ENCODE results near the gene WDR70. TPM values are rescaled to one million over a fixed set of nuclear protein-coding genes. Genes with fewer than 3 reads are reported as not detected.

The WDR70 gene
- total and polyA plus RNA-seq, 2 of the 8 experiments (the other 6 are each of a cell fraction or from before 2014, with no cell fraction given): 10.6 to 37.4 TPM

DNA sequence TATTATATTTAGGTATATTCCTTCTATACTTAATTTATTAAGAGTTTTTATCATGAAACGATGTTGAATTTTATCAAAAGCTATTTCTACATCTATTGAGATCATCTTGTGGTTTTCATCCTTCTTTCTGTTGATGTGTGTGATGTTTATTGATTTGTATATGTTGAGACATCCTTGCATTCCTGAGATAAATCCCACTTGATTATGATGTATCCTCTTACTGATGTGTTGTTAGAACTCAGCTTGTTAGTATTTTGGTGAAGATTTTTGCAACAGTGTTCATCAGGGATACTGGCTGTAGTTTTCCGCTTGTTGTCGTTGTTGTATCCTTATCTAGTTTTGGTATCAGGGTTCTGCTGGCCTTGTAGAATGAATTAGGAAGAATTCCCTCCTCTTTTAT is 247.1 kb downstream of the WDR70 start (continued):
- TF ChIP-seq, protein P1, sequence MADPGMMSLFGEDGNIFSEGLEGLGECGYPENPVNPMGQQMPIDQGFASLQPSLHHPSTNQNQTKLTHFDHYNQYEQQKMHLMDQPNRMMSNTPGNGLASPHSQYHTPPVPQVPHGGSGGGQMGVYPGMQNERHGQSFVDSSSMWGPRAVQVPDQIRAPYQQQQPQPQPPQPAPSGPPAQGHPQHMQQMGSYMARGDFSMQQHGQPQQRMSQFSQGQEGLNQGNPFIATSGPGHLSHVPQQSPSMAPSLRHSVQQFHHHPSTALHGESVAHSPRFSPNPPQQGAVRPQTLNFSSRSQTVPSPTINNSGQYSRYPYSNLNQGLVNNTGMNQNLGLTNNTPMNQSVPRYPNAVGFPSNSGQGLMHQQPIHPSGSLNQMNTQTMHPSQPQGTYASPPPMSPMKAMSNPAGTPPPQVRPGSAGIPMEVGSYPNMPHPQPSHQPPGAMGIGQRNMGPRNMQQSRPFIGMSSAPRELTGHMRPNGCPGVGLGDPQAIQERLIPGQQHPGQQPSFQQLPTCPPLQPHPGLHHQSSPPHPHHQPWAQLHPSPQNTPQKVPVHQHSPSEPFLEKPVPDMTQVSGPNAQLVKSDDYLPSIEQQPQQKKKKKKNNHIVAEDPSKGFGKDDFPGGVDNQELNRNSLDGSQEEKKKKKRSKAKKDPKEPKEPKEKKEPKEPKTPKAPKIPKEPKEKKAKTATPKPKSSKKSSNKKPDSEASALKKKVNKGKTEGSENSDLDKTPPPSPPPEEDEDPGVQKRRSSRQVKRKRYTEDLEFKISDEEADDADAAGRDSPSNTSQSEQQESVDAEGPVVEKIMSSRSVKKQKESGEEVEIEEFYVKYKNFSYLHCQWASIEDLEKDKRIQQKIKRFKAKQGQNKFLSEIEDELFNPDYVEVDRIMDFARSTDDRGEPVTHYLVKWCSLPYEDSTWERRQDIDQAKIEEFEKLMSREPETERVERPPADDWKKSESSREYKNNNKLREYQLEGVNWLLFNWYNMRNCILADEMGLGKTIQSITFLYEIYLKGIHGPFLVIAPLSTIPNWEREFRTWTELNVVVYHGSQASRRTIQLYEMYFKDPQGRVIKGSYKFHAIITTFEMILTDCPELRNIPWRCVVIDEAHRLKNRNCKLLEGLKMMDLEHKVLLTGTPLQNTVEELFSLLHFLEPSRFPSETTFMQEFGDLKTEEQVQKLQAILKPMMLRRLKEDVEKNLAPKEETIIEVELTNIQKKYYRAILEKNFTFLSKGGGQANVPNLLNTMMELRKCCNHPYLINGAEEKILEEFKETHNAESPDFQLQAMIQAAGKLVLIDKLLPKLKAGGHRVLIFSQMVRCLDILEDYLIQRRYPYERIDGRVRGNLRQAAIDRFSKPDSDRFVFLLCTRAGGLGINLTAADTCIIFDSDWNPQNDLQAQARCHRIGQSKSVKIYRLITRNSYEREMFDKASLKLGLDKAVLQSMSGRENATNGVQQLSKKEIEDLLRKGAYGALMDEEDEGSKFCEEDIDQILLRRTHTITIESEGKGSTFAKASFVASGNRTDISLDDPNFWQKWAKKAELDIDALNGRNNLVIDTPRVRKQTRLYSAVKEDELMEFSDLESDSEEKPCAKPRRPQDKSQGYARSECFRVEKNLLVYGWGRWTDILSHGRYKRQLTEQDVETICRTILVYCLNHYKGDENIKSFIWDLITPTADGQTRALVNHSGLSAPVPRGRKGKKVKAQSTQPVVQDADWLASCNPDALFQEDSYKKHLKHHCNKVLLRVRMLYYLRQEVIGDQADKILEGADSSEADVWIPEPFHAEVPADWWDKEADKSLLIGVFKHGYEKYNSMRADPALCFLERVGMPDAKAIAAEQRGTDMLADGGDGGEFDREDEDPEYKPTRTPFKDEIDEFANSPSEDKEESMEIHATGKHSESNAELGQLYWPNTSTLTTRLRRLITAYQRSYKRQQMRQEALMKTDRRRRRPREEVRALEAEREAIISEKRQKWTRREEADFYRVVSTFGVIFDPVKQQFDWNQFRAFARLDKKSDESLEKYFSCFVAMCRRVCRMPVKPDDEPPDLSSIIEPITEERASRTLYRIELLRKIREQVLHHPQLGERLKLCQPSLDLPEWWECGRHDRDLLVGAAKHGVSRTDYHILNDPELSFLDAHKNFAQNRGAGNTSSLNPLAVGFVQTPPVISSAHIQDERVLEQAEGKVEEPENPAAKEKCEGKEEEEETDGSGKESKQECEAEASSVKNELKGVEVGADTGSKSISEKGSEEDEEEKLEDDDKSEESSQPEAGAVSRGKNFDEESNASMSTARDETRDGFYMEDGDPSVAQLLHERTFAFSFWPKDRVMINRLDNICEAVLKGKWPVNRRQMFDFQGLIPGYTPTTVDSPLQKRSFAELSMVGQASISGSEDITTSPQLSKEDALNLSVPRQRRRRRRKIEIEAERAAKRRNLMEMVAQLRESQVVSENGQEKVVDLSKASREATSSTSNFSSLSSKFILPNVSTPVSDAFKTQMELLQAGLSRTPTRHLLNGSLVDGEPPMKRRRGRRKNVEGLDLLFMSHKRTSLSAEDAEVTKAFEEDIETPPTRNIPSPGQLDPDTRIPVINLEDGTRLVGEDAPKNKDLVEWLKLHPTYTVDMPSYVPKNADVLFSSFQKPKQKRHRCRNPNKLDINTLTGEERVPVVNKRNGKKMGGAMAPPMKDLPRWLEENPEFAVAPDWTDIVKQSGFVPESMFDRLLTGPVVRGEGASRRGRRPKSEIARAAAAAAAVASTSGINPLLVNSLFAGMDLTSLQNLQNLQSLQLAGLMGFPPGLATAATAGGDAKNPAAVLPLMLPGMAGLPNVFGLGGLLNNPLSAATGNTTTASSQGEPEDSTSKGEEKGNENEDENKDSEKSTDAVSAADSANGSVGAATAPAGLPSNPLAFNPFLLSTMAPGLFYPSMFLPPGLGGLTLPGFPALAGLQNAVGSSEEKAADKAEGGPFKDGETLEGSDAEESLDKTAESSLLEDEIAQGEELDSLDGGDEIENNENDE (IDR thresholded peaks at IDR 0.05; ENCODE audit: insufficient replicate concordance, low read length): no peak
- TF ChIP-seq TAF1 (IDR thresholded peaks at IDR 0.05; ENCODE audit: low read depth, low read length) (no peak), KDM4A (IDR thresholded peaks at IDR 0.05; ENCODE audit: low read depth, low read length, severe bottlenecking) (no peak), SUZ12 (IDR thresholded peaks at IDR 0.05; ENCODE audit: low read length) (no peak), SP4 (IDR thresholded peaks at IDR 0.05; ENCODE audit: low read length) (no peak), NANOG (IDR thresholded peaks at IDR 0.05; ENCODE audit: insufficient read depth, low read depth, low read length, poor library complexity, severe bottlenecking) (no peak), NRF1 (IDR thresholded peaks at IDR 0.05; ENCODE audit: low read depth, low read length) (no peak), YY1 (IDR thresholded peaks at IDR 0.05; ENCODE audit: low read depth, low read length) (no peak), CBX8 (IDR thresholded peaks at IDR 0.05; ENCODE audit: borderline replicate concordance, low read depth, low read length) (no peak)
- TF ChIP-seq, protein P2, sequence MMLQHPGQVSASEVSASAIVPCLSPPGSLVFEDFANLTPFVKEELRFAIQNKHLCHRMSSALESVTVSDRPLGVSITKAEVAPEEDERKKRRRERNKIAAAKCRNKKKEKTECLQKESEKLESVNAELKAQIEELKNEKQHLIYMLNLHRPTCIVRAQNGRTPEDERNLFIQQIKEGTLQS (IDR thresholded peaks at IDR 0.05; ENCODE audit: insufficient read depth, low read depth, low read length): no peak
- TF ChIP-seq, protein P3, sequence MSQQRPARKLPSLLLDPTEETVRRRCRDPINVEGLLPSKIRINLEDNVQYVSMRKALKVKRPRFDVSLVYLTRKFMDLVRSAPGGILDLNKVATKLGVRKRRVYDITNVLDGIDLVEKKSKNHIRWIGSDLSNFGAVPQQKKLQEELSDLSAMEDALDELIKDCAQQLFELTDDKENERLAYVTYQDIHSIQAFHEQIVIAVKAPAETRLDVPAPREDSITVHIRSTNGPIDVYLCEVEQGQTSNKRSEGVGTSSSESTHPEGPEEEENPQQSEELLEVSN (IDR thresholded peaks at IDR 0.05): no peak
